NCI-H345 treated with DMSO at 0.1 percent for 48 hours (cell line): ENCODE data around the gene EMC10.

ENCODE experiments used
- DNase-seq: peaks from one replicate; lab custom pipeline; 2025; ENCODE audit not compliant: unreplicated experiment; lab: John Stamatoyannopoulos, UW

EMC10 gene

GRCh38 chr19:50537769-50538230 lies 61.5 kb downstream of the EMC10 start:
- peak; percentile 10 for DNase-seq
